Pancreas (tissue), 10 donors: ENCODE measurements around the gene SMARCAD1. TPM values are rescaled to one million over a fixed set of nuclear protein-coding genes. Genes with fewer than 3 reads are reported as not detected.

Experiments used
- ATAC-seq, 4 donors: fragments of 200-7000 bp; cut with Tn5 transposase; one replicate each; pipeline versions ENCODE4 v1.8.0 to v1.9.1; 2020; ENCODE audit warnings: mild to moderate bottlenecking in 4 of 4, moderate library complexity in 4 of 4
- DNase-seq, 6 donors: peaks; one replicate each; pipeline ENCODE4 v3.0.0-alpha.2; 2020
- FAIRE-seq: peaks from 2 replicates; lab custom pipeline; 2012; peaks lifted over from hg19 to GRCh38; lab: Jason Lieb, UNC
- H3K27ac ChIP-seq, 4 donors: fragments of 200-600 bp; sonication (generic); 1 replicate in 3 of 4; 2 replicates in 1 of 4; pipeline versions ENCODE4 v1.5.0 to v1.8.0; 2020
- H3K27me3 ChIP-seq, 4 donors: fragments of 200-600 bp; one replicate each; pipeline ENCODE4 v1.8.0; 2021
- H3K36me3 ChIP-seq, 3 donors: fragments of 200-600 bp; sonication (generic) in 1 of 3; one replicate each; pipeline versions ENCODE4 v1.5.0 to v1.8.0; 2020 to 2021
- H3K4me1 ChIP-seq, 3 donors: fragments of 200-600 bp; one replicate each; pipeline ENCODE4 v1.8.0; 2021
- H3K4me3 ChIP-seq, 4 donors: fragments of 200-600 bp; sonication (generic) in 2 of 4; one replicate each; pipeline versions ENCODE4 v1.5.0 to v1.8.0; 2020 to 2021
- H3K9me3 ChIP-seq, 4 donors: fragments of 200-600 bp; one replicate each; pipeline ENCODE4 v1.8.0; 2021
- CTCF ChIP-seq, 4 donors: fragments of 200-600 bp; sonication (generic) in 3 of 4; IDR thresholded peaks; one replicate each; pipeline versions ENCODE4 v1.5.0 to v1.8.0; 2021; ENCODE audit warnings: antibody characterized with exemption in 4 of 4
- WGBS, 2 donors: extraction: QIAGEN DNeasy Blood & Tissue Kit; methylation state at CpG; one replicate each; pipeline ENCODE4 v1.1.7; 2013; 5-methylcytosine and 5-hydroxymethylcytosine counted together
- intact Hi-C, 3 donors: fragments of 100-400 bp; cut with DNase I; formaldehyde crosslinking; loops; one replicate each; pipeline versions ENCODE4 v1.11.1 to v1.14.2; 2022
- polyA plus RNA-seq, 2 donors: library from polyadenylated mRNA; stranded (reverse); fragments of 200-250 nt; gene quantifications; one replicate each; pipeline ENCODE4 v1.2.3, GENCODE V29; 2013
- total RNA-seq, 6 donors: library from RNA; stranded (reverse); fragmentation: NEBNext Ultra II Directional in 4 of 6; extraction: Animal tissue kit (Norgen Biotek cat#: 25700) in 4 of 6; gene quantifications; one replicate each; pipeline versions ENCODE4 v1.2.1 to v1.2.4, GENCODE V29; 2021 to 2023
- donor health status: healthy with polysubstance abuse.
- donor health status: DM: no; HTN: no; CAD: no; lungs with moderate emphysema.
- donor health status: DM: no; HTN: no; CAD: no.
- donor health status: control.
- donor health status: control.
- donor health status: Bipolar disorder and iron deficiency.
- donor health status: DM: yes; HTN: yes; CAD: no.
- donor health status: DM: no; HTN: no; CAD: no.
- donor health status: DM: no; HTN: no; CAD: no.
- donor health status: DM: yes; HTN: yes; CAD: no.

Gene SMARCAD1
- total and polyA plus RNA-seq, 8 donors = 4.9 to 14.1 (median 9.2) TPM

- no peak for TF ChIP-seq CTCF (IDR thresholded peaks at IDR 0.05)
- no peak overlapping the region for H3K27ac ChIP-seq
- no peaks in the 10 kb centered on the region for H3K9me3 ChIP-seq
- FAIRE-seq (no peak), ATAC-seq (no peak), DNase-seq (no peak)
- H3K36me3 ChIP-seq = peaks cover 0 to 7% (median 5%) of the 10 kb centered on the region in 3 donors
- no peak overlapping the region for H3K4me3 ChIP-seq
- 93 to 94% methylated on average over 5 of the region's 5 CpGs for WGBS, 2 donors
- no peaks in the 10 kb centered on the region for H3K27me3 ChIP-seq
- H3K4me1 ChIP-seq = peaks cover 0 to under 1% (median 0%) of the 10 kb centered on the region in 3 donors
- intact Hi-C loops = no loop called here
Observed at GRCh38 chr4:94214703-94215319, 7.1 kb downstream of the SMARCAD1 start.

GRCh38 chr4:94216394-94216793, 8.7 kb downstream of the SMARCAD1 start:
- H3K4me1 ChIP-seq = no peaks in the 10 kb centered on the region
- FAIRE-seq (no peak), ATAC-seq (no peak), DNase-seq (no peak)
- H3K9me3 ChIP-seq = no peaks in the 10 kb centered on the region
- no peak for TF ChIP-seq CTCF (IDR thresholded peaks at IDR 0.05)
- no peak overlapping the region for H3K27ac ChIP-seq
- H3K36me3 ChIP-seq = peaks cover 0 to 18% (median 7%) of the 10 kb centered on the region in 3 donors
- WGBS, 2 donors = 95 to 99% methylated on average over 3 of the region's 3 CpGs
- intact Hi-C loops = no loop called here
- H3K27me3 ChIP-seq = no peaks in the 10 kb centered on the region
- H3K4me3 ChIP-seq = no peak overlapping the region

- FAIRE-seq (no peak), ATAC-seq (no peak), DNase-seq (no peak)
- H3K27me3 ChIP-seq = no peaks in the 10 kb centered on the region
- peaks cover 0 to 12% (median 0%) of the 10 kb centered on the region in 3 donors for H3K36me3 ChIP-seq
- no peaks in the 10 kb centered on the region for H3K4me1 ChIP-seq
- no peak overlapping the region for H3K4me3 ChIP-seq
- WGBS, 2 donors = 93 to 95% methylated on average over 3 of the region's 3 CpGs
- intact Hi-C loops = no loop called here
- no peak overlapping the region for H3K27ac ChIP-seq
- no peak for TF ChIP-seq CTCF (IDR thresholded peaks at IDR 0.05)
- no peaks in the 10 kb centered on the region for H3K9me3 ChIP-seq
Observed at GRCh38 chr4:94219402-94219801, 11.7 kb downstream of the SMARCAD1 start.

GRCh38 chr4:94221916-94222315, 14.3 kb downstream of the SMARCAD1 start:
- Histone ChIP-seq H3K36me3 (peaks cover 0 to 12% (median 0%) of the 10 kb centered on the region in 3 donors), H3K27me3 (no peaks in the 10 kb centered on the region), H3K9me3 (no peaks in the 10 kb centered on the region), H3K27ac (no peak overlapping the region), H3K4me1 (no peaks in the 10 kb centered on the region), H3K4me3 (no peak overlapping the region)
- DNase-seq (no peak), ATAC-seq (no peak), FAIRE-seq (no peak)
- WGBS, 2 donors = 93 to 96% methylated on average over 1 of the region's 1 CpG
- intact Hi-C loops = no loop called here
- no peak for TF ChIP-seq CTCF (IDR thresholded peaks at IDR 0.05)

- TF ChIP-seq CTCF (IDR thresholded peaks at IDR 0.05) = no peak
Observed at GRCh38 chr4:94225449-94225848, 17.8 kb downstream of the SMARCAD1 start.

More at GRCh38 chr4:94225449-94225848, 17.8 kb downstream of the SMARCAD1 start:
- Histone ChIP-seq H3K27ac (no peak overlapping the region), H3K9me3 (no peaks in the 10 kb centered on the region), H3K27me3 (no peaks in the 10 kb centered on the region), H3K4me3 (no peak overlapping the region), H3K36me3 (peaks cover 0 to 7% (median 0%) of the 10 kb centered on the region in 3 donors), H3K4me1 (no peaks in the 10 kb centered on the region)
- FAIRE-seq (no peak), DNase-seq (no peak), ATAC-seq (no peak)
- intact Hi-C loops = no loop called here
